Endothelial cell (in vitro differentiated cells): ENCODE measurements around the gene RASAL3. TPM values are rescaled to one million over a fixed set of nuclear protein-coding genes. Genes with fewer than 3 reads are reported as not detected.
A peak's percentile ranks its signal among the peaks of the same experiment; 100 is the strongest.

Experiments used
- DNase-seq: peaks from one replicate; pipeline ENCODE4 v3.0.0; 2021; ENCODE audit warnings: low spot score
- H3K27ac Mint-ChIP-seq: one replicate; pipeline ENCODE4 v1.8.0; 2021; ENCODE audit warnings: mixed read lengths, inconsistent platforms; ENCODE audit not compliant: unreplicated experiment
- H3K27me3 Mint-ChIP-seq: one replicate; pipeline ENCODE4 v1.8.0; 2021; ENCODE audit warnings: mild to moderate bottlenecking, moderate library complexity, mixed read lengths, inconsistent platforms; ENCODE audit not compliant: unreplicated experiment
- H3K36me3 Mint-ChIP-seq: one replicate; pipeline ENCODE4 v1.8.0; 2021; ENCODE audit warnings: mild to moderate bottlenecking, low read depth, mixed read lengths, inconsistent platforms; ENCODE audit not compliant: unreplicated experiment
- H3K4me1 Mint-ChIP-seq: one replicate; pipeline ENCODE4 v1.8.0; 2021; ENCODE audit warnings: mild to moderate bottlenecking, mixed read lengths, inconsistent platforms; ENCODE audit not compliant: unreplicated experiment
- H3K4me3 Mint-ChIP-seq: one replicate; pipeline ENCODE4 v1.8.0; 2021; ENCODE audit warnings: mild to moderate bottlenecking, mixed read lengths, inconsistent platforms; ENCODE audit not compliant: unreplicated experiment
- H3K9me3 Mint-ChIP-seq: one replicate; pipeline ENCODE4 v1.8.0; 2021; ENCODE audit warnings: mixed read lengths, inconsistent platforms; ENCODE audit not compliant: unreplicated experiment
- CTCF ChIP-seq: fragments of 200-600 bp; sonication (generic); IDR thresholded peaks from one replicate; pipeline ENCODE4 v1.5.0; 2021; ENCODE audit warnings: antibody characterized with exemption; ENCODE audit not compliant: unreplicated experiment
- total RNA-seq: library from RNA; stranded (reverse); fragmentation: NEBNext Ultra II Directional; extraction: Animal tissue kit (Norgen Biotek cat#: 25700); gene quantifications from one replicate; pipeline ENCODE4 v1.2.1, GENCODE V29; 2021; ENCODE audit not compliant: unreplicated experiment

Gene RASAL3
- total RNA-seq, 1 donor from 2014 or later: 1.5 TPM

- DNase-seq: no peak
- Mint-ChIP-seq H3K9me3 (no peaks in the 10 kb centered on the region), H3K36me3 (peaks cover 21% of the 10 kb centered on the region), H3K4me1 (peaks cover 12% of the 10 kb centered on the region), H3K4me3 (no peak overlapping the region), H3K27me3 (peaks cover 39% of the 10 kb centered on the region), H3K27ac (no peak overlapping the region)
- TF ChIP-seq CTCF: no peak
Observed at GRCh38 chr19:15453091-15453578, 11.2 kb downstream of the RASAL3 start.

DNA sequence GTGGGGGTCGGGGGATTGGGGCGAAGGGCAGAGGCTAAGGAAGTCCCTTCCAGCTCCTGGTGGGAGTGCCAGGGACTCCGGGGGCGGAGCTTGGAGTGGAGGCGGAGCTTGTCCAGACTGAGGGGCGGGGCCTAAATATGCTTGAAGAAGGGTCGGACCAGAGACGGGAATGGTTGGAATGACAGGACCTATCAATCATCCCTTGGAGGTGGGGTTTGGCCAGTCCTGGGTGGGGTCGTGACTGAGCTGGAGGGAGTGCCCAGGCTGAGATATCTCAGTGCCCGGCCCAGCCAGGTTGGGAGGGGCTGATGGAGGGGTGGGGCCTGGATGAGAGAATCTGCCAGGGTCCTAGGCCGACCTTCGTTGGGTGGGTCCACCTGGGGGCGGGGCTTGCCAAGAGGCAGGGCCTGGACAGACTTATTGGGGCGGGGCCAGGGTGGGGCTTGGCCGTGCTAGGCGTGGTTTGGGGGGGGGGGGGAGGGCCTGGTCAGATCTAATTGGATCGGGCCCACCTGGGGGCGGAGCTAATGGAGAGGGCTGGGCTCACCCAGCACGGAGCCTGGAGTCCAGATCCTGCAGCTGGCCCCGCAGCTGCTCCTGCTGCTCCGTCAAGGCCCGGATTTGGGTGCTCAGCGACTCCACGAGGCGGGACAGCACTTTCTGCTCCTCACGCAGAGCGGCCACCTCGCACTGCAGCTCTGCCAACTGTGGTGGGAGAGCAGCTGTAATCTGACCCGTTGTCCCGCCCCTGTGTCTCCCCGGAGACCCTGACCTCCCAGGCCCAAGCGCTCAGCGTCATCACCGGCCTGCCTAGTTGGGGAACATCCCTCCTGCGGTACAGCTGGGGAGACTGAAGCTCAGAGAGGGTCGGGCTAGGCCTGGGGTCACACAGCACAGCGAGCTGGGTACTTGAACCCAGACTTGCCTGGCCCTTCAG lies 12.0 kb downstream of the RASAL3 start:
- Mint-ChIP-seq H3K27me3 (peaks cover 39% of the 10 kb centered on the region), H3K4me1 (peaks cover 12% of the 10 kb centered on the region), H3K27ac (no peak overlapping the region)

DNA sequence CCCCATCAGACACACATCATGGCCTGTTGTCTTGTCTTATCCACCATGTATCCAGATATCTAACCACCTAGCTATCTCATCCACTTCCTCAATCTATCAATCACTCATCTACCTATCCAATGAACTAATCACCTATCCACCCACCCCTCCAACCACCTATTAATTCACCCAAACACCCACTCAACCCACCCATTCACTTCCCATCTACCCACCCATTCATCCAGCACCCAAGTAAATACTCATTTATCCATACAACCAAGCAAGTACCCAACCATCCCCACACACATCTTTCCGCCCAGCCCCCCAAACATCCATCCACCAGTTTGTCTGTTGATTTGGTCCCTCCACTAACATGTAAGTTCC lies 13.8 kb downstream of the RASAL3 start:
- Mint-ChIP-seq H3K4me3 (peak overlapping the region; percentile 93), H3K27ac (peak overlapping the region; percentile 96), H3K4me1 (peaks cover 12% of the 10 kb centered on the region), H3K27me3 (peaks cover 36% of the 10 kb centered on the region), H3K9me3 (no peaks in the 10 kb centered on the region), H3K36me3 (peaks cover 27% of the 10 kb centered on the region)
- TF ChIP-seq CTCF: no peak
- DNase-seq: no peak

More for the DNA sequence above, 12.0 kb downstream of the RASAL3 start:
- TF ChIP-seq CTCF: no peak
- no peak overlapping the region for H3K4me3 Mint-ChIP-seq
- no peaks in the 10 kb centered on the region for H3K9me3 Mint-ChIP-seq
- no peak for DNase-seq
- H3K36me3 Mint-ChIP-seq: peaks cover 23% of the 10 kb centered on the region

DNA sequence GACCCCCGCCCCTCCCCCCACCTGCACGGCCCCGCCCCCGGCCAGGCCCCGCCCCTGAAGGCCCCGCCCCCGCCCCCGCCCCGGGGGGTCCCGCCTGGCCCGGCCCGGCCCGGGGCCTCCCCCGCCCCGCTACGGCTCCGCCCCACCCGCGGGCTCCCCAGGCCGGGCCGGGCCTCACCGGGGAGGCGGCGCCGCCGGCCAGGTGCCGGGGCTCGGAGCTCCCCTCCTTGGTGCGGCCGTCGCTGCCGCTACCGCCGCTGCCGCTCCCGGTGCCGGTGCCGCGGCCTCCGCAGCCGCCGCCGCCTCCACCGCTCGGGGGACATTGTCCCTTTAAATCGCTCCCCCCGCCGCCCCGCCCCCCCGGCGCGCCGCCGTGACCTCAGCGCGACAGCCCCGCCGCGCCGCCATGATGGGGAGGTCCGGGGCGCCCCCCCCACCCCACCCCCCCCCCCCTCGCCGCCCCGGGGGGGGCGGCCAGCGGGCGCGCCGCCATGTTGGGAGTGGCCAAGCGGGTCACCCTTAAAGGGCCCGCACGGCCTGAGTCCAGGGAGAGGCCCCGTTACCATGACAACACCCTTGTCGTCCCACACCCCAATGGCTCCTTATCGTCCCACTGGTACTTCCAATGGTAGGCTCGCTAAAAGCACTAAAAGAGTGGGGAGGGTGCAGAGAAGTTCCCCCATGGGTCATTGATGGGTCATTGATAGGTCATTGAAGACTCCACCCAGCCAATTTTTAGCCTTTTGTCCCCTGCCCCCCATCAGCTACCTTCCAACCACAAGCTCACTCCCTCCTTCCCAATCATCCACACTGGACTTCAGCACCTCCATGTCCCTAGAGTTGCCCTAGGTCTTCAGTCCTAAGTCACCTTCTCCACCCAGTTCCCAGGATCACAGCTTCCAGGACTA lies 14.5 kb downstream of the RASAL3 start, which contains the start of gene WIZ:
WIZ (minus strand) TSS at position 337 of the 908 bp plus-strand sequence. CDS start 1,649 bp downstream, outside the sequence.
- no peak for TF ChIP-seq CTCF
- Mint-ChIP-seq H3K4me1 (peaks cover 12% of the 10 kb centered on the region), H3K36me3 (peaks cover 27% of the 10 kb centered on the region), H3K27ac (peak within 1 kb of the TSS; percentile 96), H3K4me3 (peak within 1 kb of the TSS; percentile 93), H3K9me3 (no peaks in the 10 kb centered on the region), H3K27me3 (peaks cover 30% of the 10 kb centered on the region)
- DNase-seq: peak; percentile 81
